NCI-H2107 treated with DMSO at 0.1 percent for 48 hours (cell line): Measurements from ENCODE around the gene CLASP1.

Experiments used
- DNase-seq: peaks from one replicate; lab custom pipeline; 2025; ENCODE audit not compliant: unreplicated experiment; lab: John Stamatoyannopoulos, UW

The CLASP1 gene

DNA sequence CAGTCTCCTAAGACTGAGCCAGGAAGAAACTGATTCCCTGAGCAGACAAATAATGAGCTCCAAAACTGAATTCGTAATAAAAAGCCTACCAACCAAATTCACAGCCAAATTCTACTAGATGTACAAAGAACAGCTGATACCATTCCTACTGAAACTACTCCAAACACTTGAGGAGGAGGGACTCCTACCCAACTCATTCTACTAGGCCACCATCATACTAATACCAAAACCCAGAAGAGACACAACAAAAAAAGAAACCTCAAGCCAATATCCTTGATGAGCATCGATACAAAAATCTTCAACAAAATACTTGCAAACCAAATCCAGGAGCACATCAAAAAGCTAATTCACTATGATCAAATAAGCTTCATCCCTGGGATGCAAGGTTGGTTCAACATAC, 98.6 kb downstream of the CLASP1 start:
- no peak for DNase-seq

GRCh38 chr2:121547646-121548045, 101.6 kb downstream of the CLASP1 start:
- no peak for DNase-seq

- DNase-seq: no peak
These were observed 103.3 kb downstream of the CLASP1 start for GRCh38 chr2:121545913-121546312.

DNA sequence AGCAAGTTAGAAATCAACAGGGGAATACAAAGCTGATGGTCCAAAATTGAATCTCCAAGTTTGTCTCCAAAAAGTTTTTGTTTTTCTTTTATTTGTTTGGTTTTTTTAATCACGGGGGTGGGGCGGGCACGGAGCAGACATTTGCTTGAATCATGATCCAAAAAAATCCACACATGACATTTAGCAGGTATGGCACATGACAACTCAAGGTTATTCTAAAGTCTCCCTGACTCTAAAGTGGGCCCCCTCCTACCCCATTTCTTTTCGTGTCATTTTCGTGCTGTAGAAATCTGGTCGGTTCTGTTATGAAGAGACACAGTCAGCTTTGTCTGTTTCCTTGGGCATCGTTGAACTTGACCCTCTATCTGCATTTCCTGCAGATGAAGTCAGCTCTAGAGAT, 104.0 kb downstream of the CLASP1 start:
- no peak for DNase-seq

GRCh38 chr2:121541495-121541894, 107.8 kb downstream of the CLASP1 start:
- no peak for DNase-seq

- DNase-seq: no peak
These were observed 109.4 kb downstream of the CLASP1 start for GRCh38 chr2:121539750-121540469.

GRCh38 chr2:121536850-121537557, 112.3 kb downstream of the CLASP1 start:
- DNase-seq: no peak

DNA sequence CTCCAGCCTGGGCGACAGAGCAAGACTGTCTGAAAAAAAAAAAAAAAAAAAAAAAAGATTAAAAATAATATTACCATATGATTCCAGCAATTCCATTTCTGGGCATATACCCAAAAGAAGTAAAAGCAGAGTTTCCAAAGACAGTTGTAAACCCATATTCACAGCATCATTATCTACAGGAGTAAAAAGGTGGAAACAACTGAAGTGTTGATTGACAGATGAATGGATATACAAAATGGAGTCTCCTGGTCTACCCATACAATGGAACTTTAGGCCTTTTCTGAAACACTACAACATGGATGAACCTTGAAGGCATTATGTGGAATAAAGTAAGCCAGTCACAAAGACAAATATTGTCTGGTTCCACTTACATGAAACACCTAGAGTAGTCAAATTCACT, 112.9 kb downstream of the CLASP1 start:
- no peak for DNase-seq

GRCh38 chr2:121534007-121534406, 115.3 kb downstream of the CLASP1 start:
- DNase-seq: no peak

- DNase-seq: peak; percentile 11
These were observed 116.4 kb downstream of the CLASP1 start for GRCh38 chr2:121532894-121533293.

- peak; percentile 37 for DNase-seq
These were observed 116.9 kb downstream of the CLASP1 start for GRCh38 chr2:121532347-121532766.

GRCh38 chr2:121530212-121530705, 119.0 kb downstream of the CLASP1 start:
- DNase-seq: peak; percentile 67

DNA sequence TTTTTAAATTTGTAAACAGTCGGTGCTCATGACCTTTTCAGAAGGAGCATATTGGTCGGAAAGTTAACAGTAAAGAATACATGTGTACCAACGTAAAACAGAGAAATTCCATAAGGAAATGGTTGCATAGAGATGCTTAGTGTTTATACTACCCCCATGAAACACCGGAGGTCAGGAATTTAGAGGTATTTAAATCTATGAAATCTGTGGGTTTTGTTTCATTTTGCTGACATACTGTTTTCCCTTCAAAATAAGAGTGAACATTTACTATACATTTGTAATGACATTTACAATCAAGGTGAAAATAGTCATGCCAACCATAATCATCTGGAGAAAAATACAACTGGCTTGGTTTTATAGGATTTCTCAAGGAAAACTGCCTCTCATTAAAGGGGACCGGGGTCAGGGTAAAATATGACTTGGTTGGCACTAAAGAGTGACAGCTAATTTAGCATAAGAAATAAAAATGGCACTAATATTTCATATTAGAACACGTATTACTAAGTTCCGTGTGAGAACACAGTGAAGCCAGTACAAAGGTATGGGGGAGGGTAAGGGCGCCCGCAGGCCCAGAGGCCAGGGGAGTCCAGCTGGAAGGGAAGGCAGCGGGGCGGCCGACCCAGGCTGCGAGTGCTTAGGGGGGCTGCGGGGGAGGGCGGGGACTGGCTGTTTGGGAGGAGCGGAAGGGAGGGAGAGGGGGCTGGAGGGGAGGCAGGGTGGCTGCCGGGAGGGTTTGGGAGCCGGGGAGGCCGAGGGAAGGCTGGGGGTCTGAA, 119.6 kb downstream of the CLASP1 start:
- peak; percentile 16 for DNase-seq

DNA sequence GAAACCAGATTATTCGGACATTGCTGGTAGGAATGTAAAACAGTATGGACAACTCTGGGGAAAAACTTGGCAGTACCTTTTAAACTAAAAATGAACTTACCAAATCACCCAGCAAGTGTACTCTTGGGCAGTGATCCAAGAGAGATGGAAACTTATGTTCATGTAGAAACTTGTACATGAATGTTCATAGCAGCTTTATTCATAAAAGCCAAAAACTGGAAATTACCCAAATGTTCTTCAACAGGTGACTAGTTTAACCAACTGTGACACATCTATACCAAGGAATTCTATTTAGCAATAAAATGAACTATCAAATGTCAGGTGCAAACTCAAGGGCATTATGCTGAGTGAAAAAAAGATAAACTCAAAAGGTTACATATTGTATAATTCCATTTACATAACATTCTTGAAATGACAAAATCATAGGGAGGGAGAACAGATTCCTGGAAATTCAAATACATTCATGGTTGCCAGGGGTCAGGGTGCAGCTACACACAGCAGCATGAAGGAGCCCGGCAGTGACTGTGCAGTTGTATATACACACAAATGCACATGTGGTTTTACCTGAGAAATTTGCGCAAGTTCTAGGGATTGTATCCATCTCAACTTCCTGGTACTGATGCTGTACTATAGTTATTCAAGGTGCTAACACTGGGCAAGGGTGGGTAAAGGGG, 122.1 kb downstream of the CLASP1 start:
- DNase-seq: no peak

DNA sequence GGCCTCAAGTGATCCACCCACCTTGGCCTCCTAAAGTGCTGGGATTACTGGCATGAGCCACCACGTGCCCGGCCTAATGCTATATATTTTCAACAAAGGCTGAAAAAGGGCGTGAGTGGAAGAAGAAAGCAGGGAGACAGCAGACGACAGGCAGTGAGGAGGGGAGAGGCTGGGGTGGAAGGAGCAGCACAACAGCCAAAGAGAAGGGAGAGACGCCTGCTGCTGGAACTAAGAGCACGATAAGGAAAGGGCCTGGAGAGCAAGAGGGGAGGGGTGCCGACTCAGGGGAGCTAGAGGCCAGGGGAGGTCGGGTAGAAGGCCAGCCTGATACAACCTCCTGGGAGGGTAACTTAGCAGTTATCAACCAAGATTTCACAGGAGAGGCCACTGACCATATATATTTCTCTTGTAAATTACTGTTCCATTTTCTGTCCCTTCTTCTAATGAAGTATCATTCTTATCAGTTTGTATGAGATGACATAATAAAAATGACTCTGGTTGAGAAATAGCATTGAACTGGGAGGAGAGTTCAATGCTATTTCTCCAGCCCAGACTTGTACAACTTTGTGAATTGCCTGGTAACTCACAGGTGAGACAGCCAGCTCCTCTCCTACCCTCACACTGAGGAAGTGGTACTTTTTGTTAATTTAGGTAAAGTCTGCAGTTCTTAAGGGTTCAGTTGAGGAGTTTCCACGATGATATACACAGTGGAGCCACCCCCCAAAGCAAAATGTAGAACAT, 124.4 kb downstream of the CLASP1 start:
- no peak for DNase-seq

DNA sequence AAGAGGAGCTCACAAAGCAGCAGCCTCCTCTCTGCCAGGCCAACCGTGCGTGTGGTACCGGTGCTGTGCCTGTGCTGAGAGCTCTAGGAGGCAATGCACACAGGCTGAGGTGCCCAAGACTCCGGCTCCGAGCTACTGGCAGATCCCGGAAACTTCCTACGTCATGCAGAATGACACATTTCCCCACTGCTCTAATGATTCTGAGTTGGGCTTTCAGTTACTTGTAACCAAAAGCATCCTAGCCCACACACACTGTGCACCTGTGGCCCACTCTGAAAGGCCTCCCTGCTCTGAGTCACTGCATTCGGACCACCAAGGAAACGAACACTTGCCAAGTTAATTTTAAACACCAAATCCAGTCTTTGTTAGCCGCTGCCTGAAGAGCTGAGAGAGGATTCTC, 127.9 kb downstream of the CLASP1 start:
- no peak for DNase-seq

- no peak for DNase-seq
These were observed 128.6 kb downstream of the CLASP1 start for GRCh38 chr2:121520641-121520994.

DNA sequence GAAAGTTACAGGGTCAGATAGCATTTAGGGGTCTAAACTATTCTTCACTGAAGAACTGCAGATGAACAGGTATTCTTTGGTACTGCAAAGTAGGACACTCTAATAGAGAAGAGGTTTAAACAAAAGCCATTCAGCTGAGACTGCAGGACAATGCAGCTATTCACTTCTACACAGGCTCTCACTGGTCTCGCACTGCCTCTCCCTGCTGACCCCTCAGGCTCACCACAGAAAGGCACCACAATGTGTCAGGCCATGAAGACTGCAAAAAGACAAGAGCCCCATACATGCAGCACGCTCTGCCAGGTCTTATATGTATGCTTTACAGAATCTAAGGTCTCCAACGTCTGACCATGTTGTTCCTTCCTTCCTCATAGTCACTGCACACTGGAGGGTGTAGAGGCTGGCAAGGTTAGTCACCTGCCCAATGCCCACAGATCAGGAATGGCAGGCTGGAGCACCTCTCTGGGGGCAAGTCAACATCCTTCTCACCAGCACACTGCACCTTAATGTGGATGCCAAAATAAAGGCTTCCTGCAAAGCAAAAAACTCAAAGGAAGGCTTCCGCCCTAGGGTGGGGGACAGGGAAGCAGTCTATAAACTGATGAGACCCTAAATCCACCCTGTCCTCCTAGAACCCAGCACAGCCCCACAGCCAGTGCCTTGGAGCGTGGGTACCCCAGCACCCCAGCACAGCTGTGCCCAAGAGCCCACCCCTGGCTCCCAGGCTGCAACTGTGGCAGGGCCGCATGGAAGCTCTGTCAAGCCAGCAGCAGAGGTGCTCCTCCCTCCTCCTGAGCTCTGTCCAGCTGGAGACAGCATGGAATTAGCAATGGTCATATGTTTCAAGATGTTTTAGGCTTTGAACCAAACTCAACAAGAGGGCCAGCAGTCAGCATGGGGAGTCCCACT, 129.3 kb downstream of the CLASP1 start:
- DNase-seq: no peak

- DNase-seq: no peak
These were observed 130.1 kb downstream of the CLASP1 start for GRCh38 chr2:121519153-121519552.
